Middle frontal gyrus (tissue), 1 donor: Measurements from ENCODE around the gene DUOXA1.
"Not testable (repeated sequence)": the region's sequence is repeated elsewhere in the genome, so short reads cannot be mapped to it uniquely, and the experiment has no call there.

Source experiments
- DNase-seq: peaks from one replicate; pipeline ENCODE4 v3.0.0-alpha.2; 2015; ENCODE audit warnings: low spot score; ENCODE audit errors: extremely low spot score

DUOXA1 gene

GRCh38 chr15:45091161-45091560, 38.5 kb downstream of the DUOXA1 start:
- DNase-seq = no peak

GRCh38 chr15:45089712-45090373, 39.8 kb downstream of the DUOXA1 start:
- DNase-seq = no peak

GRCh38 chr15:45088801-45089711, 40.6 kb downstream of the DUOXA1 start:
- DNase-seq = no peak

GRCh38 chr15:45087513-45087912, 42.2 kb downstream of the DUOXA1 start:
- no peak for DNase-seq

- no peak for DNase-seq
Observed at GRCh38 chr15:45084163-45084562, 45.5 kb downstream of the DUOXA1 start.

GRCh38 chr15:45083223-45083622, 46.5 kb downstream of the DUOXA1 start:
- DNase-seq = no peak

GRCh38 chr15:45082412-45082811, 47.3 kb downstream of the DUOXA1 start:
- DNase-seq = not testable (repeated sequence)

- DNase-seq = not testable (repeated sequence)
Observed at GRCh38 chr15:45080593-45080992, 49.1 kb downstream of the DUOXA1 start.

- not testable (repeated sequence) for DNase-seq
Observed at GRCh38 chr15:45079628-45080246, 49.9 kb downstream of the DUOXA1 start.

GRCh38 chr15:45079201-45079600, 50.5 kb downstream of the DUOXA1 start:
- DNase-seq = not testable (repeated sequence)

- DNase-seq = not testable (repeated sequence)
Observed at GRCh38 chr15:45077391-45077790, 52.3 kb downstream of the DUOXA1 start.

GRCh38 chr15:45075440-45076320, 54.0 kb downstream of the DUOXA1 start:
- not testable (repeated sequence) for DNase-seq

- DNase-seq = not testable (repeated sequence)
Observed at GRCh38 chr15:45073602-45074001, 56.1 kb downstream of the DUOXA1 start.

GRCh38 chr15:45069942-45070360, 59.7 kb downstream of the DUOXA1 start:
- not testable (repeated sequence) for DNase-seq
